Fibroblast of the aortic adventitia (primary cell): ENCODE data around the gene CORO1C. TPM values are rescaled to one million over a fixed set of nuclear protein-coding genes. Genes with fewer than 3 reads are reported as not detected.

Experiments
- DNase-seq: peaks from one replicate; pipeline ENCODE4 v3.0.0-alpha.2; 2010; ENCODE audit warnings: low read depth
- H3K4me3 ChIP-seq: 2 replicates; pipeline ENCODE4 v1.5.1; 2011; ENCODE audit warnings: low read depth, mild to moderate bottlenecking, control low read depth, low read length, moderate library complexity
- total RNA-seq: library from RNA; depleted of rRNA; stranded (reverse); fragments of >200 nt; gene quantifications from 2 replicates; pipeline ENCODE4 v1.2.3, GENCODE V29; 2012; ENCODE audit warnings: low replicate concordance
- TF ChIP-seq, protein P1 (sequence below): IDR thresholded peaks from 2 replicates; pipeline ENCODE4 v1.5.1; 2011; ENCODE audit warnings: mild to moderate bottlenecking, low read length, control low read depth, inconsistent platforms; ENCODE audit not compliant: insufficient read depth

Gene CORO1C
- total RNA-seq, 1 donor: 202 TPM

DNA sequence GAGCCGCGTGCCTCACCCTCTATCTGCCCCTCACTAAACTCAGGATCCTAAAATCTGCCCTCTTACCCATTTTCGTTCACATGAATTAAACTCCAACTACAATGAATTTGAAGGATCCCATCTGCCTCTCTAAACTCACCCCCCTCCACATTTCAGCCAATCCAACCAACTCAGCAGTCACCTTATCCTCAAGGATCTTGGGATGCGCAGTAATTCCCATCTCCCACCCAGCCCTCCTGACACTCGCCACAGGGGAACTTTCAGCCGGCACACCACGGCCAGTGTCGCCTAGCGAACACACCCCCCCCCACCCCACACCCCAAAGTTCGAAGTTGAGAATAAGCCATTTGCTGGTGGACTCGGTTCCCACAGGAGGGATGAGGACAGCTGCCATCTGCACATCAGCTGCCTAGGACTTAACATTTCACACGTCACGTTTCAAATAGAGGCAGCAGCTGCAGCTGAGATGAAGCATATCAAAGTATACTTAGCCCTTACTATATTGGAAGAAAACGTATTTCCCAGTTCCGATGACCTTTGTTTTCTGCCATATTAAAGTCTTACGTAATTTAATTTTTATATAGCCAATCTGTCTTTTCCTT is 88.9 kb downstream of the CORO1C start:
- no peak overlapping the region for H3K4me3 ChIP-seq
- TF ChIP-seq, protein P1, sequence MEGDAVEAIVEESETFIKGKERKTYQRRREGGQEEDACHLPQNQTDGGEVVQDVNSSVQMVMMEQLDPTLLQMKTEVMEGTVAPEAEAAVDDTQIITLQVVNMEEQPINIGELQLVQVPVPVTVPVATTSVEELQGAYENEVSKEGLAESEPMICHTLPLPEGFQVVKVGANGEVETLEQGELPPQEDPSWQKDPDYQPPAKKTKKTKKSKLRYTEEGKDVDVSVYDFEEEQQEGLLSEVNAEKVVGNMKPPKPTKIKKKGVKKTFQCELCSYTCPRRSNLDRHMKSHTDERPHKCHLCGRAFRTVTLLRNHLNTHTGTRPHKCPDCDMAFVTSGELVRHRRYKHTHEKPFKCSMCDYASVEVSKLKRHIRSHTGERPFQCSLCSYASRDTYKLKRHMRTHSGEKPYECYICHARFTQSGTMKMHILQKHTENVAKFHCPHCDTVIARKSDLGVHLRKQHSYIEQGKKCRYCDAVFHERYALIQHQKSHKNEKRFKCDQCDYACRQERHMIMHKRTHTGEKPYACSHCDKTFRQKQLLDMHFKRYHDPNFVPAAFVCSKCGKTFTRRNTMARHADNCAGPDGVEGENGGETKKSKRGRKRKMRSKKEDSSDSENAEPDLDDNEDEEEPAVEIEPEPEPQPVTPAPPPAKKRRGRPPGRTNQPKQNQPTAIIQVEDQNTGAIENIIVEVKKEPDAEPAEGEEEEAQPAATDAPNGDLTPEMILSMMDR: no peak
- DNase-seq: no peak

DNA sequence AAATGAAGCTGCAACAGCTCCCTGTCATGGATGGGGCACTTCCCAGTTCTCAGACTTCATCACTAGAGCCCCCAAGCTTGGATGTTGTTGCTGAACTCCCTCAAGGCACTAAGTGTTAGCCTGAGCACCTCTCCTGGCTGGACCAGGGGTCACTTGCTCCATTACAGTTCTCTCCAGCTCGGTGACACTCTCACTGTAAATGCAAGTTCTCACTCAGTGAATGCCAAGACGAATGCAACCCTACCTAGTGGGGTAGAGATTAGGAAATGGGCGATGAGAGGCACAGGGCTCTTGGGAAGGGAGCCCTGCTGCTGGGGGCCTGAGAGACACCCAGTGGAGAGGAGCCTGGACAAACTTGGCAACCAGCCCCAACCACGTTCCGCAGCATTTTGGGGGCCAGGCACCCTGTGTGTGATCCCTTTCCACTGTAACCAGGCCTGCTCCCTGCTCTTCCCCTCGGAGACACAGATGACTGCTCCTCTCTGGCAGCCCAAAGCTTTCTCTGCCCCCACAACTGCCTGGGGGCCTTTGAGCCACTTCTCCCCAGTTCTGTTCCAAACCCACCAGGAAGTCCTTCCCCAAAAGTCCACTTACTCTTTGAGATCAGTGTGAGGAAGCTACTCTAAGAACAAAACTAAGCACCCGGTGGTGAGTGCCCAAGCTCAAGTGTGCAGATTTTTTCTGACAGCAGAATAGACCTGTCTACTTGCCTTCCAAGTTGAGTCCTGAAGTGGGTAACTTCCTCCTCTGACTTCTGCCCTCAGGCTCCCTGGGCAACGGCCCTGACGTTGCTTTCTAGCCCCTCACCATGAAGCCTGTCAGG is 89.7 kb downstream of the CORO1C start:
- no peak for DNase-seq
- TF ChIP-seq, protein P1: no peak
- no peak overlapping the region for H3K4me3 ChIP-seq

DNA sequence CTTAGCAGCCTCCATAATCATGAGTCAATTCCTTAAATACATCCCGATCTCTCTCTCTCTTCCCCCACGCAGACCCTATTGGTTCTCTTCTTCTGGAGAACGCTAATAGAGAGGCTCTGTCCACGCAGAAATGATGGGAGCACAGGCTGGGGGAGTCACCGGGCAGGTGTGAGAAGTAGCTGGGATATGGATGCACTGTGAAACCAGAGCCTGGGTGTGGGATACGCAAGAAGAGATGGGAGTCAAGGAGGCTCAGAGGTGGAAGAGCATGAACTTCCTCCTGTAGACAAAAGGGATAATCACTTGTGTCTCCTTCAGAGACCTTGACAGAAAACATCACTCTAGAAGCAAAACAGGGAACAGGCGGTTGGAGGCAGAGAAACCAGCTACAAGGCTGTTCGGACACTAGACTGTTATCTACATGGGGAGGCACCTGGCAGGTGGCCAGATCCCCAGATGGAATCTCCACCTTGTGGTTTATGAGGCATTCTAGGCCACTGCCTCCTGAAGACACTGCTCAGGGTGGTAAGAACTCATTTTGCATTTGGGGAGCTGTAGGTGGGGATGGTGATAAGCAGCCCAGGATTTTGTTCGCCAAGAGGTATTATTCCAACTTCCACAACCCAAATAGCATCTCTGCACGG is 90.4 kb downstream of the CORO1C start:
- peak; percentile 64 for DNase-seq
- TF ChIP-seq, protein P1: no peak
- no peak overlapping the region for H3K4me3 ChIP-seq

DNA sequence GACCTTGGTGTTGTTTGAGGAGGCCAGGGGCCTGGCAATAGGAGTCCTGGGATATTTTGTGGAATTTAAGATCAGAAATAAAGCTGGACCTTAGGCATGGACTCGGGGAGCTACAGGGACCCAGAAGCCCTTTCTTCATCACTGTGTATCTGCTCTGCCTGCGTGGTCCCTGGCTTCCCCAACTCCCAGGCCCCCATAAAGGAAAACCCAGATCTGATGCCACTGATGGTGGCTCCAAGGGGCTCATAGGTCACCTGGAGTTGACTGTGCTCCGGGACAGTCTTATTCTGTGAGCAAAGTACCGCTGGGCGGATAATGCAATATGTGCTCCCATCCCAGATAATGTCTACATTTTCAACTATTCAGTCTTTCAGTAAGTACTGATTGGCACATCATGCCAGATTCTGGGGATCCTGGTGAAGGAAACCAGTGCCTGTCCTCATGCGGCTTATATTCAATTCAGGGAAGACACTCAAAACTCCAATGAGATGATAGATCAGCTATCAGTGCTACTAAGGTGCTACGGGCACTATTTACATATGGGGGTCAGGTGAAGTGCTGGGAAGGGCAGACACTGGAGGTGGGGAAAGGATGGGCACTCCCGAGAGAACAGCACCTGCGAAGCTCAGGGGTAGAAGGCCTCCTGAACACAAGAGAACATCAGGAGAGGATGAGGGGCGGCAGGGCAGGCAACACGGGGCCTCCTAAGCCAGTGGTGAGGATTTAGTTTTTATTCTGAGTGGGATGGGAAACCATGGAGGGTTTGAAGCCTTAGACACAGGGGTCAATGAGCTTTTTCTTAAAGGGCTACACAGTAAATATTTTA is 92.1 kb downstream of the CORO1C start:
- DNase-seq: no peak
- TF ChIP-seq, protein P1: no peak
- no peak overlapping the region for H3K4me3 ChIP-seq

DNA sequence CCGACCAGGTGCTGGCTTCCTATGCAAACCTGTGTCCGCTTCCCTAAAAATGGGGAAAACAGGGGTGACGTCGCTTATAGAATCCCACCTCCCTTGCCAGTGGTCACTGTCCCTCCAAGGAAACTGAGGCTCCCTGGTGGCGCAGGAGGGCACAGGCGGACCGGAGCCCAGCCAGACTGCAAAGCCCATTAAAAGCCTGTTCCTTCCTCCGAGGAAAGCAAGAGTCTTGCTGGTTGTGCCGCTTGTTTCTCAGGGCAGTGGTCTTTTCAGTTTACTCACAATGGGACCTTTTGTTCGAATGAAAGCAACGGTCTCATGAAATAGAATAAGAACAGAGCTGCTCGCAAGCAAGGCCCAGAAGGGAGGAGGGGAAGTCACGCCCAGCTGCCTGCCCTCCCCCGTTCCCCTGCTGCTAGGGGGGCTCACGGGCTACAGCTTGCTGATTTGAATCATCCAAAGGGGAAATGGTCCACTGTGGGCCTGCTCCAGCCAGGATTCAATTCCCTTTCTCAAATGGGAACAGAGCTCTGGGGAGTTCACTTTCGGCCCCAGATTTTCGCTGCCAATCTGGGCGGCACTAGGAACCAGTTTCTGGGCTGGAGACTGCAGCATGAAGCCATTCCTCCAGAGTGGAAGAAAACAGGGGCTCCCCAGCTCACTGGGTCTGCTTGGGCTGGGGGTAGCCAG is 93.0 kb downstream of the CORO1C start:
- DNase-seq: no peak
- TF ChIP-seq, protein P1: no peak
- no peak overlapping the region for H3K4me3 ChIP-seq
